HG03432 (cell line): ENCODE measurements around the gene MAST1.

Experiments
- ATAC-seq: cut with Tn5 transposase; IDR thresholded peaks from one replicate; pipeline ENCODE4 v1.9.1; 2021; ENCODE audit warnings: mild to moderate bottlenecking, moderate library complexity; ENCODE audit not compliant: unreplicated experiment

Gene MAST1

DNA sequence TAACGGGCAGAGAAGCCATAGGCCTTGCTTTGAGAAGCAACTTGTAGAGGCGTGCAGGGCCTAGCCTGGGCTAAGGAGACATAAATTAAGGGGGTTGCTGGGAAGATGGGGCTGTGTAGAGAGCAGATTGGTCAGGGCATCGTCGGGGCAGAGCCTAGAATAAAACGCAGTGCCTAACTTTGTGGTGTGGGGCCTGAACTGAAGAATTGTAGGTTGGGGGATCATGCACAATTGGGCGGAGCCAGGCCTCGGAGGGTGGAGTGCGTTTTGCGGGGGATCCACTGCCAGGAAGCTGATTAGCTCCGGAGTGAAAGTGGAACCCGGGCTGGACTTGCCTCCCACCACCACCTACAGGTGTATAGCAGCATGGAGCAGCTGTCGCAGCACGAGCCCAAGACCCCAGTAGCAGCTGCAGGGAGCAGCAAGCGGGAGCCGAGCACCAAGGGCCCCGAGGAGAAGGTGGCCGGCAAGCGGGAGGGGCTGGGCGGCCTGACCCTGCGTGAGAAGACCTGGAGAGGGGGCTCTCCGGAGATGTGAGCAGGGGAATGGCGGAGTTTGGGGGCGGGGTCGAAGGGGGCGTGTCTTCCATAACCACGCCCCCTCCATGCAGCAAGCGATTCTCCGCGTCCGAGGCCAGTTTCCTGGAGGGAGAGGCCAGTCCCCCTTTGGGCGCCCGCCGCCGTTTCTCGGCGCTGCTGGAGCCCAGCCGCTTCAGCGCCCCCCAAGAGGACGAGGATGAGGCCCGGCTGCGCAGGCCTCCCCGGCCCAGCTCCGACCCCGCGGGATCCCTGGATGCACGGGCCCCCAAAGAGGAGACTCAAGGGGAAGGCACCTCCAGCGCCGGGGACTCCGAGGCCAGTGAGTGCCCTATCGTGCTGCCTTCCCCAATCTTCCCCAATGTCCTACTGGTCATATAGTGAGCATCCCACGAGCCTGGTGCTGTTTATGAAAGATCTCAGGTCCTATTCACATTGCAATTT, 29.1 kb downstream of the MAST1 start:
- ATAC-seq, result peak; percentile 55

DNA sequence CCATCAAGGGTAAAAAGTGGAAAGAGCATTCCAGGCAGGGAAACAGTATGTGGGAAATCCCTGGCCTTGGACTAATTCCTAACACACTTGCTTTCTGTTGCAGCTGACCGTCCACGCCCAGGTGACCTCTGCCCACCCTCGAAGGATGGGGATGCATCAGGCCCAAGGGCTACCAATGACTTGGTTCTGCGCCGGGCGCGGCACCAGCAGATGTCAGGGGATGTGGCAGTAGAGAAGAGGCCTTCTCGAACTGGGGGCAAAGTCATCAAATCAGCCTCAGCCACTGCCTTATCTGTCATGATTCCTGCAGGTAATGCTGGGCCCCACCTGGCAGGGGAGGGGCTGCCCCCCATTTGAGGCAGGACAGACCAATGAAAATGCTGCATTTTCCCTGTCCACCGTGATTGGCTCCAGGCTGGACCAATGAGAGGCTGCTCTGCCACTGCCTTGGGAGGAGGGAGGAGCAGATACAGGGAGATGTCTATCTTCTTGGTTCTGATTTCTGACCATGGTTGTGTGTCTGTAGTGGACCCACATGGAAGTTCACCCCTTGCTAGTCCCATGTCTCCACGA, 30.3 kb downstream of the MAST1 start:
- no peak for ATAC-seq

DNA sequence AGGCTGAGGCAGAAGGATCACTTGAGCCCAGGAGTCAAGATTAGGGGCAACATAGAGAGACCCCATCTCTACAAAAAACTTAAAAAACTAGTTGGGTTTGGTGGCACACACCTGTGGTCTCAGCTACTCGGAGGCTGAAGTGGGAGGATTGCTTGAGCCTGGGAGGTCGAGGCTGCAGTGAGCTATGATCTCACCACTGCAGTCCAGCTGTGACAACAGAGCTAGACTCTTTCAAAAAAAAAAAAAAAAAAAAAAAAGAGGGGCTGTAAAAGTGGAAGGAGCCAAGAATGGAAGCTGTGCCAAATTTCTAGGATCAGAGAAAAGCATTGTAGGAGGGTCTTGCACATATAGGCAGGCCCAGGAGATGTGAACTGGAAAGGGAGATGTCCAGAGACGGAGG, 33.4 kb downstream of the MAST1 start:
- no peak for ATAC-seq

DNA sequence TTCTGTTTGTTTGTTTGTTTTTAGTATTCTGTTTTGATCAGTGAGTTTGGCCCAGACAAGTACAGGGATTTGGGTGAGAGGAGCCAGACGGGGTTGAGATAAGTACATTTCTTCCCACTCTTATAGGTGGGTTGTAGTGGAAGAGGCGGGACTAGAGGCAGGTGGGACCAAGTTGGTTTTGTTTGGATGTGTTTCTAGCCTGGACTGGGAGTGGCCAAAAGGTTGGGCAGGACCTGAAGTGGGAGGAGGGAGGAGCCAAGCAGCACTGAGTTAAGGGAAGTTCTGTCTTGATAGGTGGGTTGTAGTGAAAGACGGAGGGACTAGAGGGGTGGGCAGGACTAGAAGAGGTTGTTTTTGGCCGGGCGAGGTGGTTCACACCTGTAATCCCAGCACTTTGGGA, 33.9 kb downstream of the MAST1 start:
- no peak for ATAC-seq

DNA sequence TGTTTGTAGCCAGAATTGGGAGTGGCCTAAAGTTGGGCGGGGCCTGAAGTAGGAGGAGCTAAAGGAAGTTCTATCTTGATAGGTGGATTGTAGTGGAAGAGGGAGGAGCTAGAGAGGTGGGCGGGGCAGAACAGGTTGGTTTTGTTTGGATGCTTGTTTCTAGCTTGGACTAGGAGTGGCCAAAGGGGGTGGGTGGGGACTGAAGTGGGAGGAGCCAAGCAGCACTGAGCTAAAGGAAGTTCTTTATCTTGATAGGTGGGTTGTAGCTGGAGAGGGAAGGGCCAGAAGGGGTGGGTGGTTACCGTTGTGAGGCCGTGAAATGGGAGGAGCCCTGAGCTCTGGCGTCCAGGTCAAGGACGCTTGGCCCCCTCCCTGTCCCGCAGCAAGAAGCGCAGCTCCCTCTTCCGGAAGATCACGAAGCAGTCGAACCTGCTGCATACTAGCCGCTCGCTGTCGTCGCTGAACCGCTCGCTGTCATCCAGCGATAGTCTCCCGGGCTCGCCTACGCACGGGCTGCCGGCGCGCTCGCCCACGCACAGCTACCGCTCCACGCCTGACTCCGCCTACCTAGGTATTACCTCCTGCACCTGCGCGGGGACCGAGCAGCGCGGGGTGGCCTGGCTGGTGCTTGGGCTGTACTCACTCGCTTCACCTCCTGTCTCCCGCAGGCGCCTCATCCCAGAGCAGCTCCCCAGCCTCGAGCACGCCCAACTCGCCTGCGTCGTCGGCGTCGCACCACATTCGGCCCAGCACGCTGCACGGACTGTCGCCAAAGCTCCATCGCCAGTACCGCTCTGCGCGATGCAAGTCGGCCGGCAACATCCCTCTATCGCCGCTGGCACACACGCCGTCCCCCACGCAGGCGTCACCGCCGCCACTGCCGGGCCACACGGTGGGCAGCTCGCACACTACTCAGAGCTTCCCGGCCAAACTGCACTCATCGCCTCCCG, 34.9 kb downstream of the MAST1 start:
- no peak for ATAC-seq

DNA sequence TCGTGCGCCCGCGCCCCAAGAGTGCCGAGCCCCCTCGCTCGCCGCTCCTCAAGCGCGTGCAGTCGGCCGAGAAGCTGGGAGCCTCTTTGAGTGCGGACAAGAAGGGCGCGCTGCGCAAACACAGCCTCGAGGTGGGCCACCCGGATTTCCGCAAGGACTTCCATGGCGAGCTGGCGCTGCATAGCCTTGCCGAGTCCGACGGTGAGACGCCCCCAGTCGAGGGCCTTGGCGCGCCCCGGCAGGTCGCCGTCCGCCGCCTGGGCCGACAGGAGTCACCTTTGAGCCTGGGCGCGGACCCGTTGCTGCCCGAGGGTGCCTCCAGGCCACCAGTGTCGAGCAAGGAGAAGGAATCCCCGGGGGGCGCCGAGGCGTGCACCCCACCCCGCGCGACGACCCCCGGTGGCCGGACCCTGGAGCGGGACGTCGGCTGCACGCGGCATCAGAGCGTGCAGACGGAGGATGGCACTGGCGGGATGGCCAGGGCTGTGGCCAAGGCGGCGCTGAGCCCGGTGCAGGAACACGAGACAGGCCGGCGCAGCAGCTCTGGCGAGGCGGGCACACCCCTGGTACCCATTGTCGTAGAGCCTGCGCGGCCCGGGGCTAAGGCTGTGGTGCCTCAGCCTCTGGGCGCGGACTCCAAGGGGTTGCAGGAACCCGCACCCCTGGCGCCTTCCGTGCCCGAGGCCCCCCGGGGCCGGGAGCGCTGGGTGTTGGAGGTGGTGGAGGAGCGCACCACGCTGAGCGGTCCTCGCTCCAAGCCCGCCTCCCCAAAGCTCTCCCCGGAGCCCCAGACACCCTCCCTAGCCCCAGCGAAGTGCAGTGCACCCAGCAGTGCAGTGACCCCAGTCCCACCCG, 35.8 kb downstream of the MAST1 start:
- no peak for ATAC-seq

DNA sequence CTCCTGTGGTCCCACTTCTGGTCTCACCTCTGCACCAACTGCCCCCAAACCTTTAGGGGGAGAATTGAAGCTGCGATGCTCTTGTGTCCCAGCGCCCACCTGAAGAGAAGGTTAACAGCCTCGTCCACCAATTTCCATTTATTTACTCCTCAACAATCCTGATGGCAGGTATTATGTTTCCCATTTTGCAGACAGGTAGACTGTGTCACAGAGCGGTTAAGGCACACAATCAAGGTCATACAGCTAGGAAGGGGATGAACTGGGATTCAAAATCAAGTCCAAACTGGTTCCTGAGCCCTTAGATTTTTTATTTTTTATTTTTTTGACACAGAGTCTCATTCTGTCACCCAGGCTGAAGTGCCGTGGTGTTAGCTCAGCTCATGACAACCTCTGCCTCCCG, 36.8 kb downstream of the MAST1 start:
- no peak for ATAC-seq

DNA sequence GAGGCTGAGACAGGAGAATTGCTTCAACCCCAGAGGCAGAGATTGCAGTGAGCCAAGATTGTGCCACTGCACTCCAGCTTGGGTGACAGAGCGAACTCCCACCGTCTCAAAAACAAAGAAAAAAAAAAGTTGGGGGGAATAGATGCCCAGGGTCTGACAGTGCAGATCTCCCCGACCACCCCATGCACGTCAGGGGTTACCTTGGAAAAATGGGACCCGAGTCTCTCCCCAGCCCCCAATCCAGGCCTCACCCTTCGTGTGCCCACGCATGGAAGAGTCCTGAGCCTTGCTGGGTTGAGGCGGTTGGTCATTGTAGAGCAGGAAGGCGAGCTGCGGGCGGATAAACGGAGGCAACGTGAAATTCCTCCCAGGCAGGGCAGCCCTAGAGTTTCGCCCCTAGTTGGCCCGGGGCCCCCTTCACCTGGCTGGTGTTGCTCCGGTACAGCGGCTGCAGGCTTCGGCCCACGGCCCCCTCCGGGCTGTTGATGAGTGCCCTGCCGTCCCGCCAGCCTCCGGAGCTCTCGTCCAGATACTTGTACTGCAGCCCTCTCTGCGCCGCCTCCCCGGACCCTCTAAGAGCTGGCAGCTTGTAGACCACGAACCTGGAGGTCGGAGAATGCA, 42.3 kb downstream of the MAST1 start:
- peak; percentile 29 for ATAC-seq

DNA sequence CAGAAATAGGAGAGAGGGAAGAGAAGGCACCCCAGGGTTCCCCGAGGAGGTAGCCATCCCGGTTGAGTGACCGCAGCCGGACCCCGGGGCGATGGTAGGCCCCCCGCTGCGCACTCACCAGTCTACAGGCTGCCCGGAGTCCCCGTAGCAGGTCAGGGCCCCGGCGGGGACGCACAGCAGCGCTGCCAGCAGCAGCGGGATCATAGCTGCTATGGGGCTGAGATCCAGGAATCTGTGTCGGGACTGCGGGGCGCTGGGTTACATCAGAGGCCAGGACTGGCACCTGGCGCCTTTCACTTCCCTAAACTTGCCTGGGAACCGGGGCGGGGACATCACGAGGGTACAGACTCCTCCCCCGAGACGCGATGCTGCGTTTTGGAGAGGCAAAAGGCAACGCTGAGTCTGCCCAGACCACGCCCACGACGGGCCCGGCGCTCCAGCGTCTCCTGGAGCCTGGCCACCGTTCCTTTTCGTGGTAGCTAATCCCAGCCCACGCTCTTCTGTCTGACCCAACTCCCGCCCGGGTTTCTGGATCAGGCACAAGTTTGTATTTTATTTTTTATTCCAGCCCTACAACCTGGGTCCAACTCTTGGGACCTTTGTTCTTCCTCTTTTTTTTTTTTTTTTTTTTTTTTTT, 43.0 kb downstream of the MAST1 start, which contains the start of gene DNASE2:
Gene DNASE2 (minus strand): TSS at position 278 of the 637 bp plus-strand sequence. CDS start 74 bp downstream, at position 204.
- ATAC-seq, result peak; percentile 67

DNA sequence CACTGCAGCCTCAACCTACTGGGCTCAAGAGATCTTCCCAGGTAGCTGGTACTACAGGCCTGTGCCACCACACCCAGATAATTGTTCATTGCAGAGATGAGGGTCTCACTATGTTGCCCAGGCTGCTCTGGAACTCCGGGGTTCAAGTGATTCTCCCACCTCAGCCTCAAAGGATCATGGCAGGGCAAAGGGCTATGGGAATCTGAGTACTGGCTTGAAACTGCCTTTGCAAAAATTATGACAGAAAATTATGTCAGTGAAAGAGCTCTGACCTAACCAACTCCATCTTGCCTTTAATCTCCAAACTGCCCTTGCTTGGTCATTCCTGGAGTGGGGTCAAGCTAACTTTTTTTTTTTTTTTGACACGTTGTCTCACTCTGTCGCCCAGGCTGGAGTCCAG, 44.3 kb downstream of the MAST1 start:
- no peak for ATAC-seq

DNA sequence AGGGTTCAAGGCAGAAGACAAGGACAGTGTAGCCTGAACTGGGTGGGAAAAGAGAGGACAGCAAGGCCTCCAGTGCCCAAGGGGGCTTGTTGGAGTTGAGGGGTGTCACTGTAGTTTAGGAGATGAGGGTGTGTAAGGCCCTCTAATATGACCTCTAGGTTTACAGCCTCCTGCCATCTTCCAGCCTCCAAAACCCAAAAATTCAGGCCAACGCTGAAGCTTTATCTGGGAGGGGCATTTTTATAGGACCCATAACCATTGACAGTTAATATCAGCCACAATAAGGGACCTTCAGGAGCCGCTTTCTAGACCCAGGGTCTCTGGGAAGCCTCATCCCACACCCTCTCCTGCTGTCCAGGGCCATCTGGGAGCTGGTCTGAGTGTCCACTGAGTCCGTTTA, 45.9 kb downstream of the MAST1 start:
- ATAC-seq, result no peak

DNA sequence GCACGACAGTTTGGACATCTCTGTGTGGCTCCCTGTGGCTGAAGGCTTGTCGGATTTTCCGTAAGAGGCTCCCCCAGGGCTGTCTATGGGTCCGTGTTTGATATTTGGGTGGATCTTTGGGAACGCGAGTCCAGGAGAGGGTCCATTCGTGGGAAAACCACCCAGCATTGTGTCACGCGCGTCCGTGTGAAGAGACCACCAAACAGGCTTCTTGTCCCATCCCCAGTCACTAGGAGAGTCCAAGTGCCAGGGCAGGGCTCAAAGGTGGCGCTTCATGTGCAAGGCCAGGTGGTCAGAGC, 46.3 kb downstream of the MAST1 start:
- no peak for ATAC-seq

DNA sequence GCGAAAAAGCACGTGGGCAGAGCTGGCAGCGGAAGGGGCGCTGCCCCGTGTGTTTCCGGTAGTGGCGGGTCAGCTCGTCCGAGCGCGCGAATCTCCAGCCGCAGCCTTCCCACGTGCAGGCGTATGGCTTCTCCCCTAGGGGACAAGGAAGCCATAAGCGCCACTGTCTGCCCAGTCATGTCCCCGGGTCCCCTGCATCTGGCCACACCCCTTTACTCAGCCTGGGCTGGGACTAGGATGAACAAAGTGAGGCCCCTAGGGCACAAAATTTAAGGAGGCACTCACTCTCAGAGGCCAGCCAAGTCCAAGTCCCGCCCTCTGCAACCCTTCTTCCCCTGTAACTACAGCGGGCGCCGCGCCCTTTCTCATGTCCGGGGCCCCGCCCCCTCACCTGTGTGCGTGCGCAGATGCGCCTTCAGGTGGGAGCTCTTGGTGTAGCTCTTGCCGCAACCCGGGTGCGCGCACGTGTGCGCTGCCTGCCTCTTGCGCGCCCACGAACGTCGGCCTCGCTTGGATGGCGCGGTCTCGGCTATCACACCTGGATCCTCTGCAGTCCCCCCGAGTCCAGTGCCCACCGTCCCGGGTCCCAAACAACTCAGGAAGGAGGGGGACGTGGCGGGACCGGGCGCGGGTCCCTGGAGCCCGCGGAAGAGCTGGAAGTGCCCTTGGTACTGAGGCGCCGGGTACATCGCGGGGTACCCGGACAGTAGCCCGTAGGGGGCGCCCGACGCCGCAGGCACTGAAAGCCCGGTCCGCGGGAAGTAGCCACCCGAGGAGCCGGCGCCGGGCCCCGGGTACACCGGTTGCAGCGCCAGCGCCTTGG, 46.8 kb downstream of the MAST1 start:
- no peak for ATAC-seq

DNA sequence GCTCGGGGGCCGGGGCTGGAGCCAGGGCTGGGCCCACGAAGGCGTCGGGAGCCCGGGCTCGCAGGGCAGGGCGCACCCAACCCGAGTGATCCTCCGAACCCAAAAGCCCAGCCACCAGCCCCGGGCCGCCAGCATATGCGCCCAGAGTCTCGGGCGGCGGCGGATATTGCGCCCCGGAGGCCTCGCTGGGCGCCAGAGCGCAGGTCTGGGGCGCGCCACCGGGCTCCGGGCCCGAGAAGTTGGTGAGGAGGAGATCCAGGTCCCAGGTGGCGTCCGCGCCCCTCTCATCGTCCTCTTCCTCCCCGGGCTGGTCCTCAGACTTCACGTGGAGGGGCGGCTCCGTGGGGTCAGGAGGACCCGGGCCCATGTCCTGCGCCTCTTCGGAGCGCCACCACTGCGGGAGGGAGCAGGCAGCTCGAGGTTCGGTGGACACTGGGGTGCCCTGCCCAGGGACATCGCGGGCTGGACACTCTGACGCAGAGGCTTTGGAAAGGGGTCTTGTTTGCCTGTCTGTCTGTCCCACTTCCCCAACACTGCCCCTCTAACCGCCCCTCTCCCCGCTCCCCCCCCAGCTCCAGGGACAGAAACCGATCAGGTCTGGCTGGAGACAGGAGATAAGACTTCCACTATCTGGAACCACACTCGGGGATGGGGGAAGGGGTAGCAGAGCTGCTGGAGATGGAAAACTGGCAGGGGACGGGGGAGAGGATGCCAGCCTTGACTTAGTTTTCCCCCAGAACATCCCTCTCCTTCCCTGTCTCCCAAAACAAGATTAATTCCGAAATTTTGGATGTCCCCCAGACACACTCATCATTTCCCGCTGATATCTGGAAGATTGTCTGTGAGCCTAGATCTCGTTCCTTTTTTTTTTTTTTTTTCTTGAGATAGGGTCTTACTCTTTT, 47.7 kb downstream of the MAST1 start:
- no peak for ATAC-seq

DNA sequence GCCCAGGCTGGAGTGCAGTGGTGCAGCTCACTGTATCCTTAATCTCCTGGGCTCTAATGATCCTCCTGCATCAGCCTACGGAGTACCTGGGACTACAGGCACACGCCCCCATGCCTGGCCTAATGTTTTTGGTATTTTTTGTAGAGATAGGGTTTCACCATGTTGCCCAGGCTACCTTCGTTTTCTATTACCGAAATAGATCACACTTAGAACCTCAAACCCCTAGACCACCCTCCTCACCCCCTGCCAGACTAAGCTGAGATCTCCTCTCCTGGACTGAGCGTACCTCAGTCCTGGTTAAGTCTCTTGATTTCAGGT, 48.3 kb downstream of the MAST1 start:
- ATAC-seq, result no peak

DNA sequence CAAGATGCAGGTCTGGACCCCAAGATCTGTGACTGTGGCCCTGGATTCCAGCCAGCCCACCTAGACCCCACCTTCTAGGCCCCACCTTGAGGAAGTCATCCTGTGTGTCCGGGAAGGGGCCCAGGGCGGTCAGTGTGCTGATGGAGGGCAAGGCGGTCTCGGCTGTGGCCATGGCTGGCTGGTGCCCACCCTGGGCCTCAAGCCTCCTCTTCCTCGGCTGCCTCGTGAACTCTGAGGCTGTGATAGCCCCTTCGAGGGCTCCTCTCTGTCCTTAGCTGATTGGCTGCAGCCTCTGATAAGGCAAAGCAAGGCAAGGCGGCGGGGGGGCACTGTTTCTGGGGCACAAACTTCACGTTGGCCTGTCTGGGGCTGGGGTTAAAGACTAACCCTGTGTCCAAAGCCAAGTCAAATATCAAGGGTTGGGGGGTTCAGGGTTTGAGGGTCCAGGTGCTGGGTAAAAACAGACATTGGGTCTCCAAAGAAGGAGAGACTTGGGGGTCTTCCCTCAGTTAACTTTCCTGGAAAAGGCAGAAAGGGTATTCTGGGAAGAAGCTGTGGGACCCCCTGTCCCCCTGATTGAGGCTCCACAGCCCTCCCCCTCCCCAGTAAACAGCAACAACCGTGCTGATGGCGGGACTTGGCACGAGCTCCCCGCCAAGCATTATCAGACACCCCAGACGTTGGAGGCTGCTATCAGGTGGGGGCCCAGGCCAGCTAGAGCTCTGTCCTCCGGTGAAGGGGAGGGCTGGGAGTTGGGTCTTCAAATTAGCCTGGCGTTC, 48.8 kb downstream of the MAST1 start, which contains the start of gene KLF1:
Gene KLF1 (minus strand): TSS at position 233 of the 779 bp plus-strand sequence. CDS start 61 bp downstream, at position 172.
- ATAC-seq, result no peak
